HTERT RPE-1 (cell line): ENCODE measurements around the gene CMSS1.

Source experiments
- in situ Hi-C: fragments of 300-500 bp; cut with MboI; formaldehyde crosslinking; loops from 4 replicates; pipeline ENCODE4 v1.14.3; 2020; ENCODE audit warnings: low sequenced_read_pairs

Gene CMSS1

DNA sequence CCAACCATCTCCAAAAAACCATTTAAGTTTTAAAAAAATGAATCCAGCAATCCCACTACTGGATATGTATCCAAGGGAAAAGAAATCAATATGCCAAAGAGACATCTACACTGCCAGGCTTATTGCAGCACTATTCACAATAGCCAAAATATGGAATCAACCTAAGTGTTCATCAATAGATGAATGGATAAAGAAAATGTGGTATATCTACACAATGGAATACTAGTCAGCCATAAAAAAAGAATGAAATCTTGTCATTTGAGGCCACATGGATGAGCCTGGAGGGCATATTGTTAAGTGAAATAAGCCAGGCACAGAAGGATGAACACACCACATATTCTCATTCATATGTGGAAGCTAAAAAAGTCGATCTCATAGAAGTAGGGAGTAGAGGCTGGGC is 160.6 kb downstream of the CMSS1 start:
- in situ Hi-C loops: no loop called here

- in situ Hi-C loops: no loop called here
Observed at GRCh38 chr3:99980606-99981005, 162.9 kb downstream of the CMSS1 start.

GRCh38 chr3:99981138-99981537 is 163.5 kb downstream of the CMSS1 start:
- in situ Hi-C loops: no loop called here

GRCh38 chr3:99982650-99983049 is 165.0 kb downstream of the CMSS1 start:
- in situ Hi-C loops: no loop called here

GRCh38 chr3:99984139-99984538 is 166.5 kb downstream of the CMSS1 start:
- in situ Hi-C loops: no loop called here

- in situ Hi-C loops: no loop called here
Observed at GRCh38 chr3:99984668-99985067, 167.0 kb downstream of the CMSS1 start.

DNA sequence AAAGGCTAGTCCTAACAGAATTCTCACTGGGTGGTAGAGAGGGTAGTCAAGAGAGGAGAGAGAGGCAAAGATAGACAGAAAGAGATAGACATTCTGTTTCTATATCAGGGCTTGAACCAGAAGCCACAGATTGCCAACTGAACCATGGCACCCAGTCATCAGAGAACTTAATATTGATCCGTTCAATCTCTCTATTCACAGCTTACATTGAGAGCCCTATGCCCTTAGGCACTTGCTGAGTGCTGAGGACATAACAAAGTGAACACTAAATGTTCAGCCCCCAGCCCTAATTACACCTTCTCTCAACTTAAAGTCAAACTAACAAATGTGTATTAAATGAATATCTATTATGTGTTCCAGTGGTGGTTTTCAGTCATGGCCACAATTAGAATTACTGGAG is 172.5 kb downstream of the CMSS1 start:
- in situ Hi-C loops: no loop called here

- in situ Hi-C loops: no loop called here
Observed at GRCh38 chr3:99997293-99997692, 179.6 kb downstream of the CMSS1 start.

DNA sequence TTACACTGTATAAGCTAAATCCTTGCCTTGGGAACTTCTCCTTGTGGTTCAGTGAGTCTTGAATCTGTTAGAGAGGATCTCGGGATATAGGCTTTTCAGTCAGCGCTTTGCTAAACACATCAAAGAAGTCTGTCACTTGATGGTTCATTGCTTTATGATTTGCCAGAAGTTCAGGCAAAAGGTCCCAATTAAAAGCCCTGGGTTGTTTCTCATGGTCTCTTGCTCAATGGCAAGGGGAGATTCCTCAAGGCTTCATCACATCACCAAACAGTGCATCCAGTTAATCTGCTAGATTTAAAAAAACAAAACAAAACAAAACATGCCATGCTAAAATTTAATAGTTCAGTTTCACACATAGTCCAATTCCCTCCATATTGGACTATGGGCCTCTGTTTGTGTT is 181.9 kb downstream of the CMSS1 start:
- in situ Hi-C loops: no loop called here

GRCh38 chr3:100001083-100001482 is 183.4 kb downstream of the CMSS1 start:
- in situ Hi-C loops: no loop called here

DNA sequence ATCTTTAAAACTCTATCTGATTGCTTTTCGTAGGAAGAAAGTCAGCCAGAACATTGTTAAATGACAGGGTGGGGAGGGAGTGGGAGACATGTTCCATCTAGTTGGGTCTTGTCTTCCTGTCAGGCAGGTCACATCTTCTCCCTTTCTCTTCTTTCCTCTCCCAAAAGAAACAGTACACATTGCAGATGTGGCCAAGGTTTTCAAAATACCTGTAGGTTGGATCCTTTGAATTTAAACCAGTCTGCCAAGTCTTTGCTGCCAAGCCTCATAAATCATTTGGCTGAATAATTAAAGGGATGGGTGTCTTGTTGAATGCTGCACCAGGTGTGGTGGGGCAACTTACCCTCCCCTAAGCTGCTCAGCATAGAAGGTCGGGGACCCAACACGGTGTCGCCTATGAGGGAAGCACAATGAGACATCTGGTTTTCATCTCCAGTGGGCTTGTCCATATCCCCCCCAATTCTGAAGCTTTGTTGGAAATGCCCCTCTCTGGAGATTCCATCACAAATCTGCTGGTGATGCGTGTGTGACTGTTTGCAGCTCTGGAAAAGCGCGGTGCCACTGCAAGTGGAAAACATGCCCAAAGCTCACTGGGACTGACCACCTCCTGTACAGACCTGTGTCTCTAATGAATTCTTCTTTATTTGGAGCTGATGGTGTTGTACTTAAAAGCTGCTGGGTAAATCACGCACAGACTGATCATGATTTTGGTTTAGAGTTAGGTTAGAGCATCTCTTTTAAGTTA is 184.0 kb downstream of the CMSS1 start:
- in situ Hi-C loops: no loop called here

GRCh38 chr3:100002599-100003350 is 185.1 kb downstream of the CMSS1 start:
- in situ Hi-C loops: no loop called here

DNA sequence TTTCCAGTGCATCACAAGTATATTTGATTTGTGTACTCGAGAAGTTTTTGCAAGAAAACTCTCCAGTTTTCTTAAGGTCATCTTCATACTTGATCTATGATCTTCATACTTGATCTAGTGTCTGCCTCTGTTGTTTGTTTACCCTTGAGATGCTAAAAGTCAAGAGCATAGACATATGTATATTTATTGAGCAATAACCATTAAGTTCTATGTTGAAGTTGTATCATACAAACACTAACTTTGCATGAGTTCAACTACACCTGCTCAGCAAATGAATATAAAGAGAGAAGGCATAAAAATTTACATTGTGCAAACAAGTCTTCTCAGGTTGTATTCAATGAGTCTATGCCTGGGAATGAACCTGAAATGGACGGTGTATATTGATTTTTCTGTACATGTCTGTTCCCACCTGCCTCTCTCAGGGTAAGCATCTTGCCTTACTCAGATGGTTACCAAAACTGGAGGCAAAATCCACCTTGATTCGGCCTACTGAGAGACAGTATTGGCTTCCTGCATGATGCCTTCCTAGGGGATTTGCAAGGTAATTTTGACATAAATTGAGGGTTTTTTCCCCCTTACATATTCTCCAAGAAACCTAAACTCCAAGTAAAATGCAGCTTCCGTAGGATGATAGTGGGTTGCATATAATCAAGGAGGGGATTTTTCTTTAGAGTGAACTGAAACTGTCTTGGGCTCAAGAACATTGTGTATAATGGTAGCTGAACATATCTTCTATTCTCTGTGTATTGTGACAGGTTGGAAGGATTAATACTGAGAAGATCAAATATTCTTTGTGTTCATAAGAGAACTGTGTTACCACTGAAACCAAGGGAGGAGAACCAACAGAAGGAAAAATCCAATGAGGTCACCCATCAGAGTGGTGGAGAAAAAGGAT is 186.2 kb downstream of the CMSS1 start:
- in situ Hi-C loops: no loop called here

DNA sequence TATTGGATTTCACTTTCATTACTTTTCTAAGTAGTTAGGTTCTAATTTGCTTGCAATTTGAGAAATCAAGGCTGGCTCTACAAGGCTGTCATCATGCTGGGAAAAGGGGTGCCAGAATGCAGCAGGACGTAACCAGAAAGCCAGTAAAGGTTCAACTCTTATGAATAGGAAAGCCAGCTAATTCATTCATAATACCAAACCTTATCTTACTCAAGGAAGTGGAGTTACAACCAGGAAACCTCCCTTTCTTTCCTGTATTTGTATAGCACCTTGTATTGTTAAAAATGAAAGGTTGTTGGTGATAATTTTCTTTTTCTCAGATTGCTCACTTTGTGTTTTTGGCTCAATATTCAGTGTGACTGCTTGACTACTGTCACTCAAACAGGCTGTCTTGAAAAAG is 187.3 kb downstream of the CMSS1 start:
- in situ Hi-C loops: no loop called here

DNA sequence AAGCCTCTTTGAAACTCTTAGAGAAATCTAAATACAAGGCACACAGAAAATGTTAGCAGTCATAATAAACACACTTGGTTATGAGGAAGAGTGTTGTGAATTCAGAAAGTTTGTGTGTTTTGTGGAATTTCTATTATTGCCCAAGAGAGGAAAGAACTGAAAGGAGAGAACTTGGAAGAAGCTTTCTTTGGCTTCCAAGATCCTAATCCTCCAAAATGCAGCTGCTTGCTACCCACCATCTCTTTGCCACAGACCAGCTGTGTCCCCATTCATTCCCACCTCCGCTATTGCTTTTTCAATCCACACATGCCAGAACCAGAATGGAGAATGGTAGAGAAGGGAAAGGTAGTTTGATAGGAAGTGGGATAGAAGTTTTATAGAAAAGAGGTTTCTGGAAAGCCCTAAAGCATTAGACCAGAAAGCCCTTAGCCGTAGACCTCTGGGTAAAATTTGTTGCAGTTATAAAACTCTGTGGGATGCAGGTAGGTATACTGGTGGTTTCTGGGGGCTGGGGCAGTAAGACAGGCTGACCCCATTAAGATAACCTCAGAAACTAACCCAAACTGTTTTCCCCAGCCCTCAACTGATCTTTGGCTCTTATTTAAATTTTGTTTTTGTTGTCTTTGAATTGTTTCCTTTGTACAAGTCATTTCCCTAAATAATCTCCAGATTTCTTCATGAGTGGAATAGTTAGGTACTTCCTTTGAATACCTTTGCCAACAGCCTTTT is 188.2 kb downstream of the CMSS1 start:
- in situ Hi-C loops: no loop called here

DNA sequence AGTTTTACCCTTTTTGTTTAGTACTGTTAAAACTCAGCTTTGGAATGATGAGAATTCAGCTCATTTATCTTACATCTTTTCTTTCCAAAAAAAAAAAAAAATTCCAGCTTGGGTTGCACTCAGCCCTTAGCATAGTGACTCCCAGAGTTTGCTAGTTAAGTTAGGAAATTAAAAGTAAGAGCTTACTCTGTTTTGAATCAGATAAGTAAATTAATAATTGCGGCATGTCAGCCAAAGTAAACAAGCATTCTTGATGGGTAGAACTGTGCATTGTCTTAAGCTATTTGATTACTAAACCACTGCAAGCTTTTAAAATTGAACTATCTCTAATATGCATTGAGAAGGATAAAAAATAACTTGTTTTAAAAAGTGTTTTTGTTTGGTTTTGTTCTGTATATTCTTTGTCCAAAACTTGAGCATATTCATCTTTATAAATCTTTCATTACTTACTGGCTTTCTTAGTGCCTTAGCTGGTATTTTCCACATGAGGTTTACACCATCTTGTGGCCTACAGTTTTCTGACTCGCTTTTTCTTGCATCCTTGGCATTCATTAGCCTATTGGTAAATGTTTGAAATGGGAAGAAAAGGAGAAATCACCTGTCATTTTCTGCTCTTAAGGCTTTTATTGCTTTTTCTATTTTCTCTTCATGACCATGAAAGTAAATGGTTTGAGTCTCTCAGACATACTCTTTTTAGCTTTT is 189.1 kb downstream of the CMSS1 start:
- in situ Hi-C loops: no loop called here

GRCh38 chr3:100007313-100007712 is 189.7 kb downstream of the CMSS1 start:
- in situ Hi-C loops: no loop called here

DNA sequence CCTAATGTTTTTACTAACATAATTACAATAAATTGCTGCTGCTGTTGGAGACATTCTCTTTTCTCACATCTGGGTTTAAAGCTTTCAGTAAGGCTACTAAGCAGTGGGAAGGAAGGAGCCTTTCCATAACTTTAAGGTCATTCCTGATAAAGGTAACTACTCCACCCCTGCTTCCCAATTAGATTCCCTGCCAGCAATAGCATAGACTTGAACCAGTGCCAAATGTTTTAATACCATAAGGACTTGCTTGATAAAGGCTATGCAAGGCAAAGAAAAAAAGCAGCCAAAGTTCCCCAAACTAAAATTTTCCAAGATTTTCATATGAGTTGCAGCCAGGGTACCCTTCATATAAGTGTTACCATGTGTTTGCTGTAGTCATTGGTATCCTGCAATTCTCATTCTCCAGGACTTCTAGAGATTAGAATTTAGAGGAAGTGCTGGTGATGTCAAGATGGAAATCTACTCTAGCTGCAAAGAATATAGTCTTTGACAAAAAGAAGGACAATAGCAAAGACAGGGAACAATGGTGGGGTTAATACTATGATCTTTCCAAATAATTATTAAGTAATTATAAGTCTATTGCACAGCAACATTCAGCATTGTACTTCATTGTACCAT is 190.5 kb downstream of the CMSS1 start:
- in situ Hi-C loops: no loop called here

GRCh38 chr3:100009276-100010086 is 191.8 kb downstream of the CMSS1 start:
- in situ Hi-C loops: no loop called here
